Measurements from ENCODE around the gene NFIB. TPM values are rescaled to one million over a fixed set of nuclear protein-coding genes. Genes with fewer than 3 reads are reported as not detected.

NFIB gene
- total and polyA plus RNA-seq, 2 experiments from 2014 or later: 15.2 to 27.3 TPM

- Histone ChIP-seq H3K4me1 (ENCODE audit: insufficient read depth) (no peaks in the 10 kb centered on the region), H4K20me1 (ENCODE audit: insufficient read depth, poor library complexity, severe bottlenecking) (peaks cover 11% of the 10 kb centered on the region), H3K9me3 (ENCODE audit: low read depth) (no peaks in the 10 kb centered on the region), H3K36me3 (replicated peaks; ENCODE audit: insufficient read depth, low read depth) (no peaks in the 10 kb centered on the region), H3K79me2 (peaks cover 62% of the 10 kb centered on the region), H3K9me2 (replicated peaks; ENCODE audit: insufficient read depth) (no peaks in the 10 kb centered on the region), H3K4me2 (peak overlapping the region; percentile 92), H3K4me3 (peak overlapping the region; percentile 73), H3K27me3 (peaks cover 12% of the 10 kb centered on the region), H2AFZ (peak overlapping the region; percentile 63), H3K27ac (peak overlapping the region; percentile 97)
- WGBS (ENCODE audit: low lambda C conversion rate, missing lambda C conversion rate): 3% methylated on average over 23 of the region's 109 CpGs
- TF ChIP-seq CTCF (IDR thresholded peaks at IDR 0.05; ENCODE audit: poor library complexity) (no peak), EZH2 (IDR thresholded peaks at IDR 0.05; ENCODE audit: borderline replicate concordance) (peak; percentile 18), EZH2phosphoT487 (IDR thresholded peaks at IDR 0.05; ENCODE audit: low read depth, severe bottlenecking, unreplicated experiment) (no peak)
- DNase-seq (ENCODE audit: low spot score): peak; percentile 89
Observed at GRCh38 chr9:14314929-14315874, 1.3 kb upstream of the NFIB start.

GRCh38 chr9:14314424-14314928 is 535 bp upstream of the NFIB start:
- peak overlapping the region; percentile 97 for H3K27ac ChIP-seq
- peaks cover 12% of the 10 kb centered on the region for H3K27me3 ChIP-seq
- peak; percentile 77 for DNase-seq (ENCODE audit: low spot score)
- TF ChIP-seq EZH2 (IDR thresholded peaks at IDR 0.05; ENCODE audit: borderline replicate concordance): peak; percentile 53
- no peak for TF ChIP-seq EZH2phosphoT487 (IDR thresholded peaks at IDR 0.05; ENCODE audit: low read depth, severe bottlenecking, unreplicated experiment)
- TF ChIP-seq CTCF (IDR thresholded peaks at IDR 0.05; ENCODE audit: poor library complexity): no peak
- WGBS (ENCODE audit: low lambda C conversion rate, missing lambda C conversion rate): under 1% methylated on average over 18 of the region's 21 CpGs
- H3K4me1 ChIP-seq (ENCODE audit: insufficient read depth): no peaks in the 10 kb centered on the region
- H3K79me2 ChIP-seq: peaks cover 62% of the 10 kb centered on the region
- H3K4me3 ChIP-seq: peak overlapping the region; percentile 73
- H2AFZ ChIP-seq: peak overlapping the region; percentile 63
- peaks cover 11% of the 10 kb centered on the region for H4K20me1 ChIP-seq (ENCODE audit: insufficient read depth, poor library complexity, severe bottlenecking)
- H3K9me3 ChIP-seq (ENCODE audit: low read depth): no peaks in the 10 kb centered on the region
- no peaks in the 10 kb centered on the region for H3K36me3 ChIP-seq (replicated peaks; ENCODE audit: insufficient read depth, low read depth)
- peak overlapping the region; percentile 92 for H3K4me2 ChIP-seq
- H3K9me2 ChIP-seq (replicated peaks; ENCODE audit: insufficient read depth): no peaks in the 10 kb centered on the region

GRCh38 chr9:14313378-14313940 is 482 bp downstream of the NFIB start:
- Histone ChIP-seq H3K4me2 (peak overlapping the region; percentile 92), H3K4me1 (ENCODE audit: insufficient read depth) (no peaks in the 10 kb centered on the region), H3K4me3 (peak overlapping the region; percentile 84), H3K27me3 (peaks cover 12% of the 10 kb centered on the region), H2AFZ (peak overlapping the region; percentile 77), H3K79me2 (peaks cover 67% of the 10 kb centered on the region), H4K20me1 (ENCODE audit: insufficient read depth, poor library complexity, severe bottlenecking) (peaks cover 11% of the 10 kb centered on the region), H3K9me3 (ENCODE audit: low read depth) (no peaks in the 10 kb centered on the region), H3K36me3 (replicated peaks; ENCODE audit: insufficient read depth, low read depth) (no peaks in the 10 kb centered on the region), H3K9me2 (replicated peaks; ENCODE audit: insufficient read depth) (no peaks in the 10 kb centered on the region), H3K27ac (peak overlapping the region; percentile 97)
- DNase-seq (ENCODE audit: low spot score): peak; percentile 41
- no peak for TF ChIP-seq CTCF (IDR thresholded peaks at IDR 0.05; ENCODE audit: poor library complexity)
- peak; percentile 69 for TF ChIP-seq EZH2 (IDR thresholded peaks at IDR 0.05; ENCODE audit: borderline replicate concordance)
- TF ChIP-seq EZH2phosphoT487 (IDR thresholded peaks at IDR 0.05; ENCODE audit: low read depth, severe bottlenecking, unreplicated experiment): peak; percentile 23
- 1% methylated on average over 33 of the region's 33 CpGs for WGBS (ENCODE audit: low lambda C conversion rate, missing lambda C conversion rate)

All from hepatocyte (in vitro differentiated cells).